ENCODE results near the gene LRRN3. TPM values are rescaled to one million over a fixed set of nuclear protein-coding genes. Genes with fewer than 3 reads are reported as not detected.

LRRN3 gene
- total and polyA plus RNA-seq, 4 donors = 0.42 to 13.7 (median 2.9) TPM

- ATAC-seq (ENCODE audit: insufficient read depth, low FRiP score) = no peak
- DNase-seq = no peak
- TF ChIP-seq CTCF (IDR thresholded peaks at IDR 0.05; ENCODE audit: control extremely low read depth, extremely low read depth) = no peak
- H3K9ac ChIP-seq (ENCODE audit: insufficient read depth in 1 of 2, low read length in 2 of 2) = no peak overlapping the region
- no peaks in the 10 kb centered on the region for H3K27me3 ChIP-seq (ENCODE audit: control insufficient read depth in 3 of 3, insufficient read depth in 3 of 3, low read length in 2 of 3)
- no peaks in the 10 kb centered on the region for H3K36me3 ChIP-seq (ENCODE audit: control insufficient read depth in 4 of 4, insufficient read depth in 4 of 4, low read length in 4 of 4)
- H3K4me1 ChIP-seq (ENCODE audit: control insufficient read depth in 5 of 5, insufficient read depth in 5 of 5, low read length in 5 of 5) = peaks cover 0 to 10% (median 0%) of the 10 kb centered on the region in 5 donors
- H3K27ac ChIP-seq (ENCODE audit: low read depth in 1 of 2, low read length in 1 of 2) = no peak overlapping the region
- WGBS, 2 donors = 88 to 92% methylated on average over 4 of the region's 4 CpGs
- H3K4me3 ChIP-seq = no peak overlapping the region
- peaks cover 0 to 3% (median 0%) of the 10 kb centered on the region in 4 donors for H3K9me3 ChIP-seq (ENCODE audit: control insufficient read depth in 4 of 4, insufficient read depth in 3 of 4, low read length in 3 of 4)
These were observed 9.2 kb upstream of the LRRN3 start for GRCh38 chr7:111081546-111082267.

- H3K9me3 ChIP-seq (ENCODE audit: control insufficient read depth in 4 of 4, insufficient read depth in 3 of 4, low read length in 3 of 4) = peaks cover 0 to 3% (median 0%) of the 10 kb centered on the region in 4 donors
- WGBS, 2 donors = 54 to 66% methylated on average over 4 of the region's 4 CpGs
- H3K27ac ChIP-seq (ENCODE audit: low read depth in 1 of 2, low read length in 1 of 2) = no peak overlapping the region
- no peaks in the 10 kb centered on the region for H3K27me3 ChIP-seq (ENCODE audit: control insufficient read depth in 3 of 3, insufficient read depth in 3 of 3, low read length in 2 of 3)
- TF ChIP-seq CTCF (IDR thresholded peaks at IDR 0.05; ENCODE audit: control extremely low read depth, extremely low read depth) = no peak
- DNase-seq (no peak), ATAC-seq (ENCODE audit: insufficient read depth, low FRiP score) (no peak)
- H3K4me3 ChIP-seq = no peak overlapping the region
- H3K9ac ChIP-seq (ENCODE audit: insufficient read depth in 1 of 2, low read length in 2 of 2) = no peak overlapping the region
- H3K36me3 ChIP-seq (ENCODE audit: control insufficient read depth in 4 of 4, insufficient read depth in 4 of 4, low read length in 4 of 4) = no peaks in the 10 kb centered on the region
- H3K4me1 ChIP-seq (ENCODE audit: control insufficient read depth in 5 of 5, insufficient read depth in 5 of 5, low read length in 5 of 5) = peaks cover 0 to 10% (median 0%) of the 10 kb centered on the region in 5 donors
These were observed 8.6 kb upstream of the LRRN3 start for GRCh38 chr7:111082351-111082750.

GRCh38 chr7:111083413-111083812 lies 7.5 kb upstream of the LRRN3 start:
- H3K27ac ChIP-seq (ENCODE audit: low read depth in 1 of 2, low read length in 1 of 2) = no peak overlapping the region
- ATAC-seq (ENCODE audit: insufficient read depth, low FRiP score) = no peak
- WGBS, 2 donors = 25 to 47% methylated on average over 5 of the region's 5 CpGs
- peaks cover 0 to 10% (median 0%) of the 10 kb centered on the region in 5 donors for H3K4me1 ChIP-seq (ENCODE audit: control insufficient read depth in 5 of 5, insufficient read depth in 5 of 5, low read length in 5 of 5)
- no peak overlapping the region for H3K9ac ChIP-seq (ENCODE audit: insufficient read depth in 1 of 2, low read length in 2 of 2)
- no peaks in the 10 kb centered on the region for H3K36me3 ChIP-seq (ENCODE audit: control insufficient read depth in 4 of 4, insufficient read depth in 4 of 4, low read length in 4 of 4)
- H3K9me3 ChIP-seq (ENCODE audit: control insufficient read depth in 4 of 4, insufficient read depth in 3 of 4, low read length in 3 of 4) = peaks cover 0 to 3% (median 0%) of the 10 kb centered on the region in 4 donors
- no peak for DNase-seq
- no peak for TF ChIP-seq CTCF (IDR thresholded peaks at IDR 0.05; ENCODE audit: control extremely low read depth, extremely low read depth)
- no peak overlapping the region for H3K4me3 ChIP-seq
- H3K27me3 ChIP-seq (ENCODE audit: control insufficient read depth in 3 of 3, insufficient read depth in 3 of 3, low read length in 2 of 3) = no peaks in the 10 kb centered on the region
